Astrocyte (in vitro differentiated cells and primary cell): Measurements from ENCODE around the gene ZNF407. TPM values are rescaled to one million over a fixed set of nuclear protein-coding genes. Genes with fewer than 3 reads are reported as not detected.

Experiments
- DNase-seq: peaks from one replicate; pipeline ENCODE4 v3.0.0-alpha.2; 2010; ENCODE audit warnings: low read depth
- FAIRE-seq: peaks from 2 replicates; lab custom pipeline; 2011; peaks lifted over from hg19 to GRCh38; lab: Jason Lieb, UNC
- H2AFZ ChIP-seq: 2 replicates; pipeline ENCODE4 v1.6.0; 2012; ENCODE audit warnings: low read depth, low read length, inconsistent platforms
- H3K27ac ChIP-seq: 2 replicates; pipeline ENCODE4 v1.5.1; 2011; ENCODE audit warnings: low read depth, low read length, inconsistent platforms
- H3K27me3 ChIP-seq: 2 replicates; pipeline ENCODE4 v1.6.0; 2011; ENCODE audit warnings: low read length, inconsistent platforms; ENCODE audit not compliant: insufficient read depth
- H3K36me3 ChIP-seq: 2 replicates; pipeline ENCODE4 v1.5.1; 2011; ENCODE audit warnings: low read length, inconsistent platforms; ENCODE audit not compliant: insufficient read depth
- H3K4me1 ChIP-seq: 2 replicates; pipeline ENCODE4 v1.5.1; 2011; ENCODE audit warnings: low read length, inconsistent platforms; ENCODE audit not compliant: insufficient read depth
- H3K4me2 ChIP-seq: 2 replicates; pipeline ENCODE4 v1.6.0; 2012; ENCODE audit warnings: low read length, inconsistent platforms
- H3K4me3 ChIP-seq: 2 replicates; pipeline ENCODE4 v1.5.1; 2011; ENCODE audit warnings: low read depth, mild to moderate bottlenecking, low read length, inconsistent platforms; ENCODE audit not compliant: insufficient read depth
- H3K79me2 ChIP-seq: 2 replicates; pipeline ENCODE4 v1.6.0; 2012; ENCODE audit warnings: mild to moderate bottlenecking, low read length, inconsistent platforms; ENCODE audit not compliant: insufficient read depth
- H3K9ac ChIP-seq: 2 replicates; pipeline ENCODE4 v1.6.0; 2012; ENCODE audit warnings: mild to moderate bottlenecking, low read length, inconsistent platforms
- H3K9me3 ChIP-seq: 2 replicates; pipeline ENCODE4 v1.5.1; 2012; ENCODE audit warnings: low read depth, mild to moderate bottlenecking, low read length, inconsistent platforms; ENCODE audit not compliant: insufficient read depth
- H4K20me1 ChIP-seq: 2 replicates; pipeline ENCODE4 v1.6.0; 2012; ENCODE audit warnings: low read length, inconsistent platforms; ENCODE audit not compliant: insufficient read depth
- H3K27ac Mint-ChIP-seq: one replicate; pipeline ENCODE4 v1.8.0; 2021; ENCODE audit warnings: mild to moderate bottlenecking, mixed read lengths; ENCODE audit not compliant: unreplicated experiment
- H3K27me3 Mint-ChIP-seq: one replicate; pipeline ENCODE4 v1.8.0; 2021; ENCODE audit warnings: low read depth, mixed read lengths; ENCODE audit not compliant: unreplicated experiment
- H3K36me3 Mint-ChIP-seq: one replicate; pipeline ENCODE4 v1.8.0; 2021; ENCODE audit warnings: low read depth, mixed read lengths; ENCODE audit not compliant: unreplicated experiment
- H3K4me1 Mint-ChIP-seq: one replicate; pipeline ENCODE4 v1.8.0; 2021; ENCODE audit warnings: low read depth, mixed read lengths; ENCODE audit not compliant: unreplicated experiment
- H3K4me3 Mint-ChIP-seq: one replicate; pipeline ENCODE4 v1.8.0; 2021; ENCODE audit warnings: mild to moderate bottlenecking, moderate library complexity, mixed read lengths; ENCODE audit not compliant: unreplicated experiment
- H3K9me3 Mint-ChIP-seq: one replicate; pipeline ENCODE4 v1.8.0; 2021; ENCODE audit warnings: mild to moderate bottlenecking, mixed read lengths; ENCODE audit not compliant: unreplicated experiment
- EZH2 ChIP-seq: IDR thresholded peaks from 2 replicates; pipeline ENCODE4 v1.6.1; 2012; ENCODE audit warnings: mild to moderate bottlenecking, low read length, inconsistent platforms; ENCODE audit not compliant: insufficient read depth
- total RNA-seq: library from RNA; stranded (reverse); gene quantifications from 2 replicates; pipeline ENCODE4 v1.2.1, GENCODE V29; 2021
- TF ChIP-seq, protein P1 (sequence below): IDR thresholded peaks from 2 replicates; pipeline ENCODE4 v1.5.1; 2011; ENCODE audit warnings: low read depth, mild to moderate bottlenecking, inconsistent platforms, low read length, moderate library complexity; ENCODE audit not compliant: insufficient read depth

The ZNF407 gene
- total RNA-seq, 1 donor from 2014 or later, result 13.8 TPM

- no peak overlapping the region for H3K27ac Mint-ChIP-seq
- no peaks in the 10 kb centered on the region for H4K20me1 ChIP-seq
- H3K4me1 ChIP-seq, result no peaks in the 10 kb centered on the region
- H3K36me3 Mint-ChIP-seq, result no peaks in the 10 kb centered on the region
- no peak overlapping the region for H3K4me3 Mint-ChIP-seq
- no peak overlapping the region for H3K4me2 ChIP-seq
- H3K79me2 ChIP-seq, result no peaks in the 10 kb centered on the region
- H3K9me3 Mint-ChIP-seq, result peaks cover 27% of the 10 kb centered on the region
- TF ChIP-seq, protein P1, sequence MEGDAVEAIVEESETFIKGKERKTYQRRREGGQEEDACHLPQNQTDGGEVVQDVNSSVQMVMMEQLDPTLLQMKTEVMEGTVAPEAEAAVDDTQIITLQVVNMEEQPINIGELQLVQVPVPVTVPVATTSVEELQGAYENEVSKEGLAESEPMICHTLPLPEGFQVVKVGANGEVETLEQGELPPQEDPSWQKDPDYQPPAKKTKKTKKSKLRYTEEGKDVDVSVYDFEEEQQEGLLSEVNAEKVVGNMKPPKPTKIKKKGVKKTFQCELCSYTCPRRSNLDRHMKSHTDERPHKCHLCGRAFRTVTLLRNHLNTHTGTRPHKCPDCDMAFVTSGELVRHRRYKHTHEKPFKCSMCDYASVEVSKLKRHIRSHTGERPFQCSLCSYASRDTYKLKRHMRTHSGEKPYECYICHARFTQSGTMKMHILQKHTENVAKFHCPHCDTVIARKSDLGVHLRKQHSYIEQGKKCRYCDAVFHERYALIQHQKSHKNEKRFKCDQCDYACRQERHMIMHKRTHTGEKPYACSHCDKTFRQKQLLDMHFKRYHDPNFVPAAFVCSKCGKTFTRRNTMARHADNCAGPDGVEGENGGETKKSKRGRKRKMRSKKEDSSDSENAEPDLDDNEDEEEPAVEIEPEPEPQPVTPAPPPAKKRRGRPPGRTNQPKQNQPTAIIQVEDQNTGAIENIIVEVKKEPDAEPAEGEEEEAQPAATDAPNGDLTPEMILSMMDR, result no peak
- TF ChIP-seq EZH2, result no peak
- H3K27me3 Mint-ChIP-seq, result peaks cover 28% of the 10 kb centered on the region
- FAIRE-seq, result no peak
- H3K27ac ChIP-seq, result no peak overlapping the region
- peaks cover 3% of the 10 kb centered on the region for H3K27me3 ChIP-seq
- H3K4me3 ChIP-seq, result no peak overlapping the region
- no peak overlapping the region for H3K9ac ChIP-seq
- no peaks in the 10 kb centered on the region for H3K36me3 ChIP-seq
- DNase-seq, result no peak
- peaks cover 7% of the 10 kb centered on the region for H3K9me3 ChIP-seq
- H2AFZ ChIP-seq, result no peak overlapping the region
- no peaks in the 10 kb centered on the region for H3K4me1 Mint-ChIP-seq
These were observed 46.2 kb upstream of the ZNF407 start for GRCh38 chr18:74551452-74551851.

GRCh38 chr18:74551936-74552555 lies 45.6 kb upstream of the ZNF407 start:
- DNase-seq, result peak; percentile 51
- no peaks in the 10 kb centered on the region for H3K4me1 Mint-ChIP-seq
- no peaks in the 10 kb centered on the region for H3K36me3 ChIP-seq
- no peak overlapping the region for H3K9ac ChIP-seq
- peaks cover 30% of the 10 kb centered on the region for H3K27me3 Mint-ChIP-seq
- H2AFZ ChIP-seq, result no peak overlapping the region
- no peak overlapping the region for H3K27ac Mint-ChIP-seq
- no peak overlapping the region for H3K4me3 ChIP-seq
- FAIRE-seq, result peak; percentile 26
- no peak overlapping the region for H3K4me2 ChIP-seq
- peaks cover 22% of the 10 kb centered on the region for H3K9me3 Mint-ChIP-seq
- TF ChIP-seq EZH2, result no peak
- TF ChIP-seq, protein P1, result peak; percentile 83
- no peaks in the 10 kb centered on the region for H3K4me1 ChIP-seq
- H4K20me1 ChIP-seq, result no peaks in the 10 kb centered on the region
- H3K9me3 ChIP-seq, result peaks cover 7% of the 10 kb centered on the region
- H3K4me3 Mint-ChIP-seq, result no peak overlapping the region
- no peak overlapping the region for H3K27ac ChIP-seq
- no peaks in the 10 kb centered on the region for H3K79me2 ChIP-seq
- H3K27me3 ChIP-seq, result peaks cover 3% of the 10 kb centered on the region
- H3K36me3 Mint-ChIP-seq, result no peaks in the 10 kb centered on the region

GRCh38 chr18:74556126-74556525 lies 41.5 kb upstream of the ZNF407 start:
- H3K27ac Mint-ChIP-seq, result no peak overlapping the region
- H3K27me3 Mint-ChIP-seq, result peaks cover 35% of the 10 kb centered on the region
- Histone ChIP-seq H3K4me1 (no peaks in the 10 kb centered on the region), H3K4me2 (no peak overlapping the region), H3K36me3 (no peaks in the 10 kb centered on the region), H3K9ac (no peak overlapping the region), H3K27ac (no peak overlapping the region), H3K27me3 (peaks cover 3% of the 10 kb centered on the region), H3K4me3 (no peak overlapping the region), H3K79me2 (no peaks in the 10 kb centered on the region), H3K9me3 (no peaks in the 10 kb centered on the region), H4K20me1 (no peaks in the 10 kb centered on the region), H2AFZ (no peak overlapping the region)
- FAIRE-seq (no peak), DNase-seq (no peak)
- H3K9me3 Mint-ChIP-seq, result no peaks in the 10 kb centered on the region
- no peak overlapping the region for H3K4me3 Mint-ChIP-seq
- no peaks in the 10 kb centered on the region for H3K36me3 Mint-ChIP-seq
- no peaks in the 10 kb centered on the region for H3K4me1 Mint-ChIP-seq
- TF ChIP-seq EZH2, result no peak
- TF ChIP-seq, protein P1, result no peak
